T-helper 22 cell (primary cell): ENCODE results near the gene CCDC116.
"Not testable (repeated sequence)": the region's sequence is repeated elsewhere in the genome, so short reads cannot be mapped to it uniquely, and the experiment has no call there.

Experiments
- DNase-seq: peaks from one replicate; pipeline ENCODE4 v3.0.0-alpha.2; 2020; ENCODE audit warnings: low read depth

Gene CCDC116

GRCh38 chr22:21632237-21632895 lies at the start of gene CCDC116:
Gene CCDC116 (plus strand): TSS chr22:21632760. CDS start chr22:21633182, 422 bp downstream.
- DNase-seq, result peak; percentile 67

GRCh38 chr22:21582801-21583740 lies 49.5 kb upstream of the CCDC116 start:
- no peak for DNase-seq

- DNase-seq, result no peak
Measured at GRCh38 chr22:21585389-21585788, 47.2 kb upstream of the CCDC116 start.

GRCh38 chr22:21587803-21588611 lies 44.6 kb upstream of the CCDC116 start:
- no peak for DNase-seq

- DNase-seq, result no peak
Measured at GRCh38 chr22:21589396-21589795, 43.2 kb upstream of the CCDC116 start.

GRCh38 chr22:21590809-21591641 lies 41.5 kb upstream of the CCDC116 start:
- DNase-seq, result no peak

GRCh38 chr22:21591695-21592094 lies 40.9 kb upstream of the CCDC116 start:
- DNase-seq, result no peak

GRCh38 chr22:21592422-21592821 lies 40.1 kb upstream of the CCDC116 start:
- DNase-seq, result no peak

GRCh38 chr22:21593406-21594232 lies 38.9 kb upstream of the CCDC116 start:
- DNase-seq, result no peak

GRCh38 chr22:21594865-21595452 lies 37.6 kb upstream of the CCDC116 start:
- no peak for DNase-seq

GRCh38 chr22:21596356-21597135 lies 36.0 kb upstream of the CCDC116 start:
- not testable (repeated sequence) for DNase-seq

- DNase-seq, result no peak
Measured at GRCh38 chr22:21598302-21598701, 34.3 kb upstream of the CCDC116 start.

GRCh38 chr22:21599053-21599893 lies 33.3 kb upstream of the CCDC116 start:
- no peak for DNase-seq

- DNase-seq, result no peak
Measured at GRCh38 chr22:21602579-21602978, 30.0 kb upstream of the CCDC116 start.

- DNase-seq, result no peak
Measured at GRCh38 chr22:21603973-21604372, 28.6 kb upstream of the CCDC116 start.

GRCh38 chr22:21605887-21606564 lies 26.5 kb upstream of the CCDC116 start:
- no peak for DNase-seq

- no peak for DNase-seq
Measured at GRCh38 chr22:21606775-21607174, 25.8 kb upstream of the CCDC116 start.
